ENCODE data around the gene LMF2.
A peak's percentile ranks its signal among the peaks of the same experiment; 100 is the strongest.

DNA sequence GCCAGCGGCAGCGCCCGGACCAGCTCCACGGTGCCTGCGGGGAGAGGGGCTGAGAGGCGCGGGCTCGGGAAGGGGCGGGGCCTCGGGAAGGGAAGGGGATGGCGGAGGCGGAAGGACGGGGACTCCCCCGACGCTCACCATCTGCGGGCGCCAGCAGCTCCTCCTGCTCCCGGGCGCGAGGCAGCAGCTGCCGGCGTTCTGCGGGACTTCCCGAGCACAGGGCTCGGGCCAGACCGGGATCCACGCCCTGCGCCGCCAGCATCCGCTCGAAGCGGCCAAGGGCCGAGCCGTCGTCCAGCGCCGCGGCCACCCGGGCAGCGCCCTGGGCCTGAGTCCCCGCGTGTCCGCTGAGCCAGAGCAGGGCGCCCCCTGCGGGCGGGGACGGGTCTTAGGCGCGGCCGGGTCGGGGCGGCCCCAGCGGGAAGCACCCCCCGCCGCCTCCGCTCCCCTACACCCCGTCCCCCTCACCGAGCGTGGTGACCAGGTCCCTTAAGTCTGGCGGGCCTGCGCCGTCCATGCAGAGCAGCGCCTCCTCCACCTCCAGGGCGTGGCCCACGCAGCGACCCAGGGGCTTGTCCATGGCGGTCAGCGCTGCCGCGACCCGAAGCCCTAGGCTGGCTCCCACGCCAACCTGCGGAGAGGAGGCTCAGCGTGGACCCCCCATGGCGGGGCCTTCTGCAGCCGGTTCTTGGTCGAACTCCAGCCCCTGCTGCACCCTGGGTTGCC lies 18.8 kb upstream of the LMF2 start:
- TF ChIP-seq ELF4 (IDR thresholded peaks at IDR 0.05) = no peak
- TF ChIP-seq LEF1 (IDR thresholded peaks at IDR 0.05; ENCODE audit: borderline replicate concordance) = peak; percentile 77; the same call in 1 of the 2 replicates
- TF ChIP-seq FOXM1 (IDR thresholded peaks at IDR 0.05; ENCODE audit: borderline replicate concordance) = no peak
- no peak for TF ChIP-seq SP1 (IDR thresholded peaks at IDR 0.05)
- no peak for TF ChIP-seq ARNT (IDR thresholded peaks at IDR 0.05)
- peak; percentile 58; the same call in 1 of the 2 replicates for TF ChIP-seq TARDBP (IDR thresholded peaks at IDR 0.05)
- TF ChIP-seq FOXA1 (IDR thresholded peaks at IDR 0.05) = no peak
- TF ChIP-seq, protein P1, sequence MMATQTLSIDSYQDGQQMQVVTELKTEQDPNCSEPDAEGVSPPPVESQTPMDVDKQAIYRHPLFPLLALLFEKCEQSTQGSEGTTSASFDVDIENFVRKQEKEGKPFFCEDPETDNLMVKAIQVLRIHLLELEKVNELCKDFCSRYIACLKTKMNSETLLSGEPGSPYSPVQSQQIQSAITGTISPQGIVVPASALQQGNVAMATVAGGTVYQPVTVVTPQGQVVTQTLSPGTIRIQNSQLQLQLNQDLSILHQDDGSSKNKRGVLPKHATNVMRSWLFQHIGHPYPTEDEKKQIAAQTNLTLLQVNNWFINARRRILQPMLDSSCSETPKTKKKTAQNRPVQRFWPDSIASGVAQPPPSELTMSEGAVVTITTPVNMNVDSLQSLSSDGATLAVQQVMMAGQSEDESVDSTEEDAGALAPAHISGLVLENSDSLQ (IDR thresholded peaks at IDR 0.05) = no peak
- TF ChIP-seq L3MBTL2 (conservative IDR thresholded peaks at IDR 0.05) = no peak
- TF ChIP-seq BHLHE40 (IDR thresholded peaks at IDR 0.05; ENCODE audit: borderline replicate concordance) = no peak
- TF ChIP-seq FOXK2 (IDR thresholded peaks at IDR 0.05) = no peak
- no peak for TF ChIP-seq NFRKB (IDR thresholded peaks at IDR 0.05)
- TF ChIP-seq ZNF384 (IDR thresholded peaks at IDR 0.05) = no peak
